ENCODE measurements around the gene RETREG2. TPM values are rescaled to one million over a fixed set of nuclear protein-coding genes. Genes with fewer than 3 reads are reported as not detected.

RETREG2 gene
- total and polyA plus RNA-seq, 2 of the 8 experiments (the other 6 are each of a cell fraction or from before 2014, with no cell fraction given), result 51.3 to 67.4 TPM

GRCh38 chr2:219216535-219216915, 38.5 kb downstream of the RETREG2 start (continued):
- TF ChIP-seq, protein P1, sequence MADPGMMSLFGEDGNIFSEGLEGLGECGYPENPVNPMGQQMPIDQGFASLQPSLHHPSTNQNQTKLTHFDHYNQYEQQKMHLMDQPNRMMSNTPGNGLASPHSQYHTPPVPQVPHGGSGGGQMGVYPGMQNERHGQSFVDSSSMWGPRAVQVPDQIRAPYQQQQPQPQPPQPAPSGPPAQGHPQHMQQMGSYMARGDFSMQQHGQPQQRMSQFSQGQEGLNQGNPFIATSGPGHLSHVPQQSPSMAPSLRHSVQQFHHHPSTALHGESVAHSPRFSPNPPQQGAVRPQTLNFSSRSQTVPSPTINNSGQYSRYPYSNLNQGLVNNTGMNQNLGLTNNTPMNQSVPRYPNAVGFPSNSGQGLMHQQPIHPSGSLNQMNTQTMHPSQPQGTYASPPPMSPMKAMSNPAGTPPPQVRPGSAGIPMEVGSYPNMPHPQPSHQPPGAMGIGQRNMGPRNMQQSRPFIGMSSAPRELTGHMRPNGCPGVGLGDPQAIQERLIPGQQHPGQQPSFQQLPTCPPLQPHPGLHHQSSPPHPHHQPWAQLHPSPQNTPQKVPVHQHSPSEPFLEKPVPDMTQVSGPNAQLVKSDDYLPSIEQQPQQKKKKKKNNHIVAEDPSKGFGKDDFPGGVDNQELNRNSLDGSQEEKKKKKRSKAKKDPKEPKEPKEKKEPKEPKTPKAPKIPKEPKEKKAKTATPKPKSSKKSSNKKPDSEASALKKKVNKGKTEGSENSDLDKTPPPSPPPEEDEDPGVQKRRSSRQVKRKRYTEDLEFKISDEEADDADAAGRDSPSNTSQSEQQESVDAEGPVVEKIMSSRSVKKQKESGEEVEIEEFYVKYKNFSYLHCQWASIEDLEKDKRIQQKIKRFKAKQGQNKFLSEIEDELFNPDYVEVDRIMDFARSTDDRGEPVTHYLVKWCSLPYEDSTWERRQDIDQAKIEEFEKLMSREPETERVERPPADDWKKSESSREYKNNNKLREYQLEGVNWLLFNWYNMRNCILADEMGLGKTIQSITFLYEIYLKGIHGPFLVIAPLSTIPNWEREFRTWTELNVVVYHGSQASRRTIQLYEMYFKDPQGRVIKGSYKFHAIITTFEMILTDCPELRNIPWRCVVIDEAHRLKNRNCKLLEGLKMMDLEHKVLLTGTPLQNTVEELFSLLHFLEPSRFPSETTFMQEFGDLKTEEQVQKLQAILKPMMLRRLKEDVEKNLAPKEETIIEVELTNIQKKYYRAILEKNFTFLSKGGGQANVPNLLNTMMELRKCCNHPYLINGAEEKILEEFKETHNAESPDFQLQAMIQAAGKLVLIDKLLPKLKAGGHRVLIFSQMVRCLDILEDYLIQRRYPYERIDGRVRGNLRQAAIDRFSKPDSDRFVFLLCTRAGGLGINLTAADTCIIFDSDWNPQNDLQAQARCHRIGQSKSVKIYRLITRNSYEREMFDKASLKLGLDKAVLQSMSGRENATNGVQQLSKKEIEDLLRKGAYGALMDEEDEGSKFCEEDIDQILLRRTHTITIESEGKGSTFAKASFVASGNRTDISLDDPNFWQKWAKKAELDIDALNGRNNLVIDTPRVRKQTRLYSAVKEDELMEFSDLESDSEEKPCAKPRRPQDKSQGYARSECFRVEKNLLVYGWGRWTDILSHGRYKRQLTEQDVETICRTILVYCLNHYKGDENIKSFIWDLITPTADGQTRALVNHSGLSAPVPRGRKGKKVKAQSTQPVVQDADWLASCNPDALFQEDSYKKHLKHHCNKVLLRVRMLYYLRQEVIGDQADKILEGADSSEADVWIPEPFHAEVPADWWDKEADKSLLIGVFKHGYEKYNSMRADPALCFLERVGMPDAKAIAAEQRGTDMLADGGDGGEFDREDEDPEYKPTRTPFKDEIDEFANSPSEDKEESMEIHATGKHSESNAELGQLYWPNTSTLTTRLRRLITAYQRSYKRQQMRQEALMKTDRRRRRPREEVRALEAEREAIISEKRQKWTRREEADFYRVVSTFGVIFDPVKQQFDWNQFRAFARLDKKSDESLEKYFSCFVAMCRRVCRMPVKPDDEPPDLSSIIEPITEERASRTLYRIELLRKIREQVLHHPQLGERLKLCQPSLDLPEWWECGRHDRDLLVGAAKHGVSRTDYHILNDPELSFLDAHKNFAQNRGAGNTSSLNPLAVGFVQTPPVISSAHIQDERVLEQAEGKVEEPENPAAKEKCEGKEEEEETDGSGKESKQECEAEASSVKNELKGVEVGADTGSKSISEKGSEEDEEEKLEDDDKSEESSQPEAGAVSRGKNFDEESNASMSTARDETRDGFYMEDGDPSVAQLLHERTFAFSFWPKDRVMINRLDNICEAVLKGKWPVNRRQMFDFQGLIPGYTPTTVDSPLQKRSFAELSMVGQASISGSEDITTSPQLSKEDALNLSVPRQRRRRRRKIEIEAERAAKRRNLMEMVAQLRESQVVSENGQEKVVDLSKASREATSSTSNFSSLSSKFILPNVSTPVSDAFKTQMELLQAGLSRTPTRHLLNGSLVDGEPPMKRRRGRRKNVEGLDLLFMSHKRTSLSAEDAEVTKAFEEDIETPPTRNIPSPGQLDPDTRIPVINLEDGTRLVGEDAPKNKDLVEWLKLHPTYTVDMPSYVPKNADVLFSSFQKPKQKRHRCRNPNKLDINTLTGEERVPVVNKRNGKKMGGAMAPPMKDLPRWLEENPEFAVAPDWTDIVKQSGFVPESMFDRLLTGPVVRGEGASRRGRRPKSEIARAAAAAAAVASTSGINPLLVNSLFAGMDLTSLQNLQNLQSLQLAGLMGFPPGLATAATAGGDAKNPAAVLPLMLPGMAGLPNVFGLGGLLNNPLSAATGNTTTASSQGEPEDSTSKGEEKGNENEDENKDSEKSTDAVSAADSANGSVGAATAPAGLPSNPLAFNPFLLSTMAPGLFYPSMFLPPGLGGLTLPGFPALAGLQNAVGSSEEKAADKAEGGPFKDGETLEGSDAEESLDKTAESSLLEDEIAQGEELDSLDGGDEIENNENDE (IDR thresholded peaks at IDR 0.05; ENCODE audit: insufficient replicate concordance, low read length), result no peak
- TF ChIP-seq POU5F1 (IDR thresholded peaks at IDR 0.05; ENCODE audit: low read depth, low read length), result no peak
- no peak for TF ChIP-seq GTF2F1 (IDR thresholded peaks at IDR 0.05; ENCODE audit: borderline replicate concordance, low read depth, low read length)
- TF ChIP-seq FOSL1 (IDR thresholded peaks at IDR 0.05; ENCODE audit: insufficient read depth, low read depth, low read length), result no peak
- TF ChIP-seq YY1 (IDR thresholded peaks at IDR 0.05; ENCODE audit: low read depth, low read length), result no peak
- TF ChIP-seq, protein P2, sequence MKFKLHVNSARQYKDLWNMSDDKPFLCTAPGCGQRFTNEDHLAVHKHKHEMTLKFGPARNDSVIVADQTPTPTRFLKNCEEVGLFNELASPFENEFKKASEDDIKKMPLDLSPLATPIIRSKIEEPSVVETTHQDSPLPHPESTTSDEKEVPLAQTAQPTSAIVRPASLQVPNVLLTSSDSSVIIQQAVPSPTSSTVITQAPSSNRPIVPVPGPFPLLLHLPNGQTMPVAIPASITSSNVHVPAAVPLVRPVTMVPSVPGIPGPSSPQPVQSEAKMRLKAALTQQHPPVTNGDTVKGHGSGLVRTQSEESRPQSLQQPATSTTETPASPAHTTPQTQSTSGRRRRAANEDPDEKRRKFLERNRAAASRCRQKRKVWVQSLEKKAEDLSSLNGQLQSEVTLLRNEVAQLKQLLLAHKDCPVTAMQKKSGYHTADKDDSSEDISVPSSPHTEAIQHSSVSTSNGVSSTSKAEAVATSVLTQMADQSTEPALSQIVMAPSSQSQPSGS (IDR thresholded peaks at IDR 0.05; ENCODE audit: low read length), result no peak
- no peak for TF ChIP-seq MAFK (IDR thresholded peaks at IDR 0.05; ENCODE audit: low read depth, low read length)
- TF ChIP-seq TAF7 (optimal IDR thresholded peaks at IDR 0.05; ENCODE audit: borderline replicate concordance, low read depth, low read length), result no peak
- TF ChIP-seq TCF12 (IDR thresholded peaks at IDR 0.05; ENCODE audit: low read depth, low read length), result no peak
- TF ChIP-seq BCL11A (IDR thresholded peaks at IDR 0.05; ENCODE audit: low read depth in 2 of 2, low read length in 2 of 2), result no peak
- no peak for TF ChIP-seq CHD2 (IDR thresholded peaks at IDR 0.05; ENCODE audit: low read length)

Data from H1 (cell line).